Psoas muscle (tissue), 8 donors: ENCODE data around the gene EXPH5. TPM values are rescaled to one million over a fixed set of nuclear protein-coding genes. Genes with fewer than 3 reads are reported as not detected.

Experiments used
- ATAC-seq, 4 donors: fragments of 200-7000 bp; cut with Tn5 transposase; one replicate each; pipeline ENCODE4 v1.9.1; 2020; ENCODE audit warnings: moderate library complexity in 3 of 4, mild to moderate bottlenecking in 2 of 4
- DNase-seq, 2 donors: peaks; one replicate each; pipeline ENCODE4 v3.0.0-alpha.2; 2020
- H3K27ac ChIP-seq: fragments of 200-600 bp; one replicate; pipeline ENCODE4 v1.8.0; 2022
- H3K27me3 ChIP-seq, 3 donors: fragments of 200-600 bp in 1 of 3; one replicate each; pipeline versions ENCODE4 v1.6.1 to v1.8.0; 2013 to 2022; ENCODE audit warnings: low read length in 2 of 3, mild to moderate bottlenecking in 2 of 3, moderate library complexity in 1 of 3; ENCODE audit not compliant: insufficient read depth in 3 of 3
- H3K36me3 ChIP-seq, 2 donors: fragments of 200-600 bp in 1 of 2; one replicate each; pipeline versions ENCODE4 v1.6.1 to v1.8.0; 2013 to 2022; ENCODE audit warnings: low read depth in 1 of 2, mild to moderate bottlenecking in 1 of 2, moderate library complexity in 1 of 2; ENCODE audit not compliant: insufficient read depth in 1 of 2
- H3K4me1 ChIP-seq: fragments of 200-600 bp; one replicate; pipeline ENCODE4 v1.8.0; 2022
- H3K4me3 ChIP-seq: fragments of 200-600 bp; one replicate; pipeline ENCODE4 v1.8.0; 2022; ENCODE audit warnings: mild to moderate bottlenecking
- H3K9me3 ChIP-seq: fragments of 200-600 bp; one replicate; pipeline ENCODE4 v1.8.0; 2022
- WGBS, 3 donors: extraction: QIAGEN DNeasy Blood & Tissue Kit; methylation state at CpG; one replicate each; pipeline versions ENCODE4 v1.1.6 to v1.1.7; 2013; 5-methylcytosine and 5-hydroxymethylcytosine counted together
- intact Hi-C, 2 donors: fragments of 100-400 bp; cut with DNase I; formaldehyde crosslinking; loops; one replicate each; pipeline versions ENCODE4 v1.11.0 to v1.14.2; 2022
- polyA plus RNA-seq, 3 donors: library from polyadenylated mRNA; stranded (reverse); fragments of 200-250 nt; gene quantifications; one replicate each; pipeline ENCODE4 v1.2.3, GENCODE V29; 2013
- total RNA-seq, 4 donors: library from RNA; stranded (reverse); fragmentation: NEBNext Ultra II Directional in 2 of 4; extraction: Animal tissue kit (Norgen Biotek cat#: 25700) in 2 of 4; gene quantifications; one replicate each; pipeline versions ENCODE4 v1.2.1 to v1.2.4, GENCODE V29; 2021 to 2023
- TF ChIP-seq, protein P1 (sequence below): fragments of 200-600 bp; IDR thresholded peaks from one replicate; pipeline ENCODE4 v1.8.0; 2022; ENCODE audit warnings: antibody characterized with exemption
- donor health status: healthy with polysubstance abuse.
- donor health status: DM: no; HTN: no; CAD: no; lungs with moderate emphysema.
- donor health status: Bipolar disorder and iron deficiency.
- donor health status: healthy.
- donor health status: DM: yes; HTN: yes; CAD: no.
- donor health status: DM: no; HTN: no; CAD: no.
- donor health status: DM: no; HTN: no; CAD: no.
- donor health status: DM: yes; HTN: yes; CAD: no.

The EXPH5 gene
- total and polyA plus RNA-seq, 7 donors, result 0.01 to 0.58 (median 0.15) TPM

DNA sequence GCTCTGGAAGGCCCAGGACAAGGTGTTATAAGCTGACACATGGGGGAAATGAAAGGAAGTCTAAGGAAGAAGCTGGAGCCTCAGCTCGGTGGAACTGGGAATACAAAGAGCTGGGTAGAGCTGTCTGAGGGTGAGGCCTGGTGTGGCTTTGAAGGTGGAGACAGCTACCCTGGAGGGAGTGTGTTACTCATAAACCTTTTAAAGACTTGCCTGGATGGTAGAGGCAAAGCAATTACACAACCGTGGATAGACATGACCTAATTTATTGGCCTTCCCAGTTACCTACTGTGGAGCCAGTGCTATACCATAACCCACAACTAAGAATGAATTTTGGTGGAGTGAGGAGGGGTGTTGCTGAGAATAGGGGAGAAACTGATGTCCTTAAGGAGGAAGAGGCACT, 22.6 kb downstream of the EXPH5 start:
- Histone ChIP-seq H3K4me1 (no peaks in the 10 kb centered on the region), H3K4me3 (no peak overlapping the region), H3K27ac (no peak overlapping the region), H3K36me3 (no peaks in the 10 kb centered on the region), H3K27me3 (no peaks in the 10 kb centered on the region), H3K9me3 (peaks cover 10% of the 10 kb centered on the region)
- DNase-seq (no peak), ATAC-seq (peak in 2 of 4 donors; percentile 27 to 37)
- WGBS, 3 donors, result 54 to 70% (median 68%) methylated on average over 2 of the region's 2 CpGs
- TF ChIP-seq, protein P1, sequence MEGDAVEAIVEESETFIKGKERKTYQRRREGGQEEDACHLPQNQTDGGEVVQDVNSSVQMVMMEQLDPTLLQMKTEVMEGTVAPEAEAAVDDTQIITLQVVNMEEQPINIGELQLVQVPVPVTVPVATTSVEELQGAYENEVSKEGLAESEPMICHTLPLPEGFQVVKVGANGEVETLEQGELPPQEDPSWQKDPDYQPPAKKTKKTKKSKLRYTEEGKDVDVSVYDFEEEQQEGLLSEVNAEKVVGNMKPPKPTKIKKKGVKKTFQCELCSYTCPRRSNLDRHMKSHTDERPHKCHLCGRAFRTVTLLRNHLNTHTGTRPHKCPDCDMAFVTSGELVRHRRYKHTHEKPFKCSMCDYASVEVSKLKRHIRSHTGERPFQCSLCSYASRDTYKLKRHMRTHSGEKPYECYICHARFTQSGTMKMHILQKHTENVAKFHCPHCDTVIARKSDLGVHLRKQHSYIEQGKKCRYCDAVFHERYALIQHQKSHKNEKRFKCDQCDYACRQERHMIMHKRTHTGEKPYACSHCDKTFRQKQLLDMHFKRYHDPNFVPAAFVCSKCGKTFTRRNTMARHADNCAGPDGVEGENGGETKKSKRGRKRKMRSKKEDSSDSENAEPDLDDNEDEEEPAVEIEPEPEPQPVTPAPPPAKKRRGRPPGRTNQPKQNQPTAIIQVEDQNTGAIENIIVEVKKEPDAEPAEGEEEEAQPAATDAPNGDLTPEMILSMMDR, result no peak
- intact Hi-C loops, result no loop called here

DNA sequence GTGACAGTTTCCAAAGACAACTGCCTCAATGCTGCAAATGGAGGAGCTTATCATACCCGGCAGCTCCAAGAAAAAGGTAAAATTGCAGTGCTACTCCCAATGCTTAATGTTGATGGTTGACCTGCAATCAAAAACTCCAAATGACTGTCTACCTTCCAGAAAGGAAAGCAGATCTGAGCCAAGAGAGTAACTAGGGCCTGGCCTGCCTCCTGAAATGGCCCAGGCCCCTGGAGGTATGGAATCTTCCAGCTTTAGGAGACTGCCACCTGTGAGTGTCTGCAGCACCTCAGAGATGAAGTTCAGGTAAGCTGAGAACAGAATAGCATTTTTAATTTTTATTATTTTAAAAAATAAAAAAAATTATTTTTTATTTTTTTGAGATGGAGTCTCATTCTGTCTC, 23.7 kb downstream of the EXPH5 start:
- 95 to 96% (median 96%) methylated on average over 1 of the region's 1 CpG for WGBS, 3 donors
- Histone ChIP-seq H3K4me3 (no peak overlapping the region), H3K27ac (no peak overlapping the region), H3K4me1 (no peaks in the 10 kb centered on the region), H3K9me3 (peaks cover 5% of the 10 kb centered on the region), H3K27me3 (no peaks in the 10 kb centered on the region), H3K36me3 (no peaks in the 10 kb centered on the region)
- no peak for DNase-seq
- TF ChIP-seq, protein P1, result no peak
- intact Hi-C loops, result no loop called here
- no peak for ATAC-seq

DNA sequence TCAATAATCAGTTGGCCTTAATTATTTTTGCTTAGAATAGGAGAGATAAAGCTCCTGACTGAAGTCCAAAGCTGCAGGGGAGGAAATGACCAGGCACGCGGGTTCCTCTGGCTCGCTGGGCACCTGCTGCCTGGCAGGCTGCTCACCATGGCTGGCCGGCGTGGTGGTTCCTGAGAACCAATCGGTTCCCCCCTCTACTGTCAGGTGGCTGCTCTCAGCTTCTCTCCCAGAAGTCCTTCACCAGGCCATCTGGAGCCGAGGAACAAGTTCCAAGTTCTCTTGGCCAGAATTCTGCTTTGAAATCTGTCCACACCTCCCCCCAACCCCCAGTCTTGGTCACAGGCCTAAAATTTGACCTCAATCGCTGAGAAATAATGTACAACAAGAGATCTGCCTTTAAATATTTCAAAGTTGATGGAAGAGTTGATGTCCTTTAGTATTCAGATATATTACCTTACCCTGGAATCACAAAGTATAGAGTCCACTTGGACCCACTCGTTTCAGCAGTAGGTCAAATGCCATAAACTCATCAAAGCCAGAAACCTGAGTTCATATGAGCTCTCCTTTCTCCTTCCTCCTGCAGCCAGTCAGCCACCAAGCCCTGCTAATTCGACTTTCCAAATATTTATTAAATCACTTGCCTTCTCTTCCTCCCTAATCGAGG, 25.2 kb downstream of the EXPH5 start:
- WGBS, 3 donors, result 30 to 56% (median 32%) methylated on average over 11 of the region's 11 CpGs
- intact Hi-C loops, result no loop called here
- no peaks in the 10 kb centered on the region for H3K27me3 ChIP-seq
- DNase-seq (no peak), ATAC-seq (peak in 2 of 4 donors; percentile 37 to 44)
- no peak overlapping the region for H3K4me3 ChIP-seq
- no peaks in the 10 kb centered on the region for H3K4me1 ChIP-seq
- H3K9me3 ChIP-seq, result no peaks in the 10 kb centered on the region
- H3K27ac ChIP-seq, result no peak overlapping the region
- no peaks in the 10 kb centered on the region for H3K36me3 ChIP-seq
- TF ChIP-seq, protein P1, result no peak

DNA sequence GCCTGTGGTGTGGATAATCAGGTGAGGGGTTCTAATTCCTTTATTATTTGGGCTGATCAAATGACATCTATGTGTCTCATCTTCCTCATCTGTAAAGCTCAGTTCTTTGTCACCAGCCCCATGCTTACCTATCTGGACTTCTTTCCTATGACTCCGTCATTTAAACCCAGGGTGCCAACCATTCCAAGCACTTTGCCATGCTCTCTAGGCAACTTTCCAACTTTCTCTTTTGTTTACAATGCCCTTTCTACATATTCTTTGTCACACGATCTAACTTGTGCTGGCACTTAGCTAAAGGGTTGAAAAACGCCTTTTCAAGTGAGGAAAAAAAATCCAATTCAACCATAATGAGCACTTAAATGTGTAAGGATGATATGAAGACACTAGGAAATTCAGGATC, 27.9 kb downstream of the EXPH5 start:
- Histone ChIP-seq H3K27ac (no peak overlapping the region), H3K4me3 (no peak overlapping the region), H3K9me3 (no peaks in the 10 kb centered on the region), H3K36me3 (no peaks in the 10 kb centered on the region), H3K27me3 (no peaks in the 10 kb centered on the region), H3K4me1 (peaks cover 4% of the 10 kb centered on the region)
- ATAC-seq, result no peak
- intact Hi-C loops, result no loop called here
- TF ChIP-seq, protein P1, result no peak
- no peak for DNase-seq
- WGBS, 3 donors, result 49 to 64% (median 60%) methylated on average over 3 of the region's 3 CpGs
